Astrocyte (in vitro differentiated cells and primary cell): Measurements from ENCODE around the gene TMCO6. TPM values are rescaled to one million over a fixed set of nuclear protein-coding genes. Genes with fewer than 3 reads are reported as not detected.
A peak's percentile ranks its signal among the peaks of the same experiment; 100 is the strongest.

ENCODE experiments used
- DNase-seq: peaks from one replicate; pipeline ENCODE4 v3.0.0-alpha.2; 2010; ENCODE audit warnings: low read depth
- FAIRE-seq: peaks from 2 replicates; lab custom pipeline; 2011; peaks lifted over from hg19 to GRCh38; lab: Jason Lieb, UNC
- H2AFZ ChIP-seq: 2 replicates; pipeline ENCODE4 v1.6.0; 2012; ENCODE audit warnings: low read depth, low read length, inconsistent platforms
- H3K27ac ChIP-seq: 2 replicates; pipeline ENCODE4 v1.5.1; 2011; ENCODE audit warnings: low read depth, low read length, inconsistent platforms
- H3K27me3 ChIP-seq: 2 replicates; pipeline ENCODE4 v1.6.0; 2011; ENCODE audit warnings: low read length, inconsistent platforms; ENCODE audit not compliant: insufficient read depth
- H3K36me3 ChIP-seq: 2 replicates; pipeline ENCODE4 v1.5.1; 2011; ENCODE audit warnings: low read length, inconsistent platforms; ENCODE audit not compliant: insufficient read depth
- H3K4me1 ChIP-seq: 2 replicates; pipeline ENCODE4 v1.5.1; 2011; ENCODE audit warnings: low read length, inconsistent platforms; ENCODE audit not compliant: insufficient read depth
- H3K4me2 ChIP-seq: 2 replicates; pipeline ENCODE4 v1.6.0; 2012; ENCODE audit warnings: low read length, inconsistent platforms
- H3K4me3 ChIP-seq: 2 replicates; pipeline ENCODE4 v1.5.1; 2011; ENCODE audit warnings: low read depth, mild to moderate bottlenecking, low read length, inconsistent platforms; ENCODE audit not compliant: insufficient read depth
- H3K79me2 ChIP-seq: 2 replicates; pipeline ENCODE4 v1.6.0; 2012; ENCODE audit warnings: mild to moderate bottlenecking, low read length, inconsistent platforms; ENCODE audit not compliant: insufficient read depth
- H3K9ac ChIP-seq: 2 replicates; pipeline ENCODE4 v1.6.0; 2012; ENCODE audit warnings: mild to moderate bottlenecking, low read length, inconsistent platforms
- H3K9me3 ChIP-seq: 2 replicates; pipeline ENCODE4 v1.5.1; 2012; ENCODE audit warnings: low read depth, mild to moderate bottlenecking, low read length, inconsistent platforms; ENCODE audit not compliant: insufficient read depth
- H4K20me1 ChIP-seq: 2 replicates; pipeline ENCODE4 v1.6.0; 2012; ENCODE audit warnings: low read length, inconsistent platforms; ENCODE audit not compliant: insufficient read depth
- H3K27ac Mint-ChIP-seq: one replicate; pipeline ENCODE4 v1.8.0; 2021; ENCODE audit warnings: mild to moderate bottlenecking, mixed read lengths; ENCODE audit not compliant: unreplicated experiment
- H3K27me3 Mint-ChIP-seq: one replicate; pipeline ENCODE4 v1.8.0; 2021; ENCODE audit warnings: low read depth, mixed read lengths; ENCODE audit not compliant: unreplicated experiment
- H3K36me3 Mint-ChIP-seq: one replicate; pipeline ENCODE4 v1.8.0; 2021; ENCODE audit warnings: low read depth, mixed read lengths; ENCODE audit not compliant: unreplicated experiment
- H3K4me1 Mint-ChIP-seq: one replicate; pipeline ENCODE4 v1.8.0; 2021; ENCODE audit warnings: low read depth, mixed read lengths; ENCODE audit not compliant: unreplicated experiment
- H3K4me3 Mint-ChIP-seq: one replicate; pipeline ENCODE4 v1.8.0; 2021; ENCODE audit warnings: mild to moderate bottlenecking, moderate library complexity, mixed read lengths; ENCODE audit not compliant: unreplicated experiment
- H3K9me3 Mint-ChIP-seq: one replicate; pipeline ENCODE4 v1.8.0; 2021; ENCODE audit warnings: mild to moderate bottlenecking, mixed read lengths; ENCODE audit not compliant: unreplicated experiment
- CTCF ChIP-seq: IDR thresholded peaks from 2 replicates; pipeline ENCODE4 v1.5.1; 2011; ENCODE audit warnings: low read depth, mild to moderate bottlenecking, inconsistent platforms, low read length, moderate library complexity; ENCODE audit not compliant: insufficient read depth
- EZH2 ChIP-seq: IDR thresholded peaks from 2 replicates; pipeline ENCODE4 v1.6.1; 2012; ENCODE audit warnings: mild to moderate bottlenecking, low read length, inconsistent platforms; ENCODE audit not compliant: insufficient read depth
- total RNA-seq: library from RNA; stranded (reverse); gene quantifications from 2 replicates; pipeline ENCODE4 v1.2.1, GENCODE V29; 2021

Gene TMCO6
- total RNA-seq, 1 donor from 2014 or later = 7.0 TPM

- H3K4me2 ChIP-seq = peak overlapping the region; percentile 85
- H3K4me1 ChIP-seq = peaks cover 16% of the 10 kb centered on the region
- Mint-ChIP-seq H3K27me3 (no peaks in the 10 kb centered on the region), H3K36me3 (peaks cover 2% of the 10 kb centered on the region), H3K4me3 (no peak overlapping the region), H3K4me1 (no peaks in the 10 kb centered on the region), H3K27ac (no peak overlapping the region), H3K9me3 (peaks cover 21% of the 10 kb centered on the region)
- peaks cover 9% of the 10 kb centered on the region for H3K9me3 ChIP-seq
- no peaks in the 10 kb centered on the region for H4K20me1 ChIP-seq
- H3K9ac ChIP-seq = no peak overlapping the region
- H3K4me3 ChIP-seq = peak overlapping the region; percentile 60
- H3K36me3 ChIP-seq = no peaks in the 10 kb centered on the region
- H3K79me2 ChIP-seq = no peaks in the 10 kb centered on the region
- peak overlapping the region; percentile 94 for H2AFZ ChIP-seq
- TF ChIP-seq CTCF (no peak), EZH2 (peak; percentile 84)
- peaks cover 22% of the 10 kb centered on the region for H3K27me3 ChIP-seq
- FAIRE-seq = no peak
- H3K27ac ChIP-seq = no peak overlapping the region
- DNase-seq = no peak
These were observed 7.4 kb upstream of the TMCO6 start for GRCh38 chr5:140631831-140632365.

GRCh38 chr5:140632366-140633020 lies 6.8 kb upstream of the TMCO6 start:
- Mint-ChIP-seq H3K27me3 (no peaks in the 10 kb centered on the region), H3K9me3 (peaks cover 17% of the 10 kb centered on the region), H3K4me3 (no peak overlapping the region), H3K4me1 (no peaks in the 10 kb centered on the region), H3K36me3 (peaks cover 2% of the 10 kb centered on the region), H3K27ac (no peak overlapping the region)
- Histone ChIP-seq H3K9ac (peak overlapping the region; percentile 12), H3K36me3 (no peaks in the 10 kb centered on the region), H3K9me3 (peaks cover 9% of the 10 kb centered on the region), H3K4me2 (peak overlapping the region; percentile 85), H2AFZ (peak overlapping the region; percentile 94), H3K79me2 (no peaks in the 10 kb centered on the region), H3K4me1 (peaks cover 16% of the 10 kb centered on the region), H4K20me1 (no peaks in the 10 kb centered on the region), H3K4me3 (peak overlapping the region; percentile 60), H3K27me3 (peaks cover 22% of the 10 kb centered on the region), H3K27ac (no peak overlapping the region)
- TF ChIP-seq CTCF (no peak), EZH2 (peak; percentile 78)
- DNase-seq = peak; percentile 59
- FAIRE-seq = no peak

GRCh38 chr5:140633021-140633471 lies 6.2 kb upstream of the TMCO6 start, which contains the start of gene CD14:
Gene CD14 (minus strand): TSS chr5:140633175. CDS start chr5:140633071, 104 bp downstream.
- H3K27ac ChIP-seq = no peak within 1 kb of the TSS
- TF ChIP-seq EZH2 (no peak), CTCF (no peak)
- peak within 1 kb of the TSS; percentile 60 for H3K4me3 ChIP-seq
- Mint-ChIP-seq H3K27ac (no peak within 1 kb of the TSS), H3K36me3 (peaks cover 2% of the 10 kb centered on the region), H3K27me3 (no peaks in the 10 kb centered on the region), H3K4me1 (no peaks in the 10 kb centered on the region), H3K9me3 (peaks cover 16% of the 10 kb centered on the region), H3K4me3 (no peak within 1 kb of the TSS)
- DNase-seq (no peak), FAIRE-seq (no peak)
- H4K20me1 ChIP-seq = no peaks in the 10 kb centered on the region
- H3K27me3 ChIP-seq = peaks cover 22% of the 10 kb centered on the region
- H3K36me3 ChIP-seq = no peaks in the 10 kb centered on the region
- H3K4me2 ChIP-seq = peak within 1 kb of the TSS; percentile 85
- peak within 1 kb of the TSS; percentile 12 for H3K9ac ChIP-seq
- H3K79me2 ChIP-seq = no peaks in the 10 kb centered on the region
- peaks cover 16% of the 10 kb centered on the region for H3K4me1 ChIP-seq
- peak within 1 kb of the TSS; percentile 94 for H2AFZ ChIP-seq
- peaks cover 9% of the 10 kb centered on the region for H3K9me3 ChIP-seq
